Kidney epithelial cell (primary cell): ENCODE data around the gene CCDC92. TPM values are rescaled to one million over a fixed set of nuclear protein-coding genes. Genes with fewer than 3 reads are reported as not detected.

Experiments used
- DNase-seq: peaks from one replicate; pipeline ENCODE4 v3.0.0-alpha.2; 2010; ENCODE audit warnings: low read depth
- H3K27me3 ChIP-seq: 2 replicates; pipeline ENCODE4 v1.6.0; 2011; ENCODE audit warnings: low read length; ENCODE audit not compliant: control insufficient read depth, insufficient read depth
- H3K36me3 ChIP-seq: 2 replicates; pipeline ENCODE4 v1.5.1; 2011; ENCODE audit warnings: low read length; ENCODE audit not compliant: control insufficient read depth, insufficient read depth
- H3K4me3 ChIP-seq: 2 replicates; pipeline ENCODE4 v1.5.1; 2011; ENCODE audit warnings: low read depth, mild to moderate bottlenecking, control low read depth, low read length
- total RNA-seq: library from RNA; depleted of rRNA; stranded (reverse); fragments of >200 nt; gene quantifications from 2 replicates; pipeline ENCODE4 v1.2.3, GENCODE V29; 2015
- TF ChIP-seq, protein P1 (sequence below): IDR thresholded peaks from 2 replicates; pipeline ENCODE4 v1.5.1; 2011; ENCODE audit warnings: mild to moderate bottlenecking, moderate library complexity, low read length, control low read depth, inconsistent platforms; ENCODE audit not compliant: insufficient read depth, poor library complexity, severe bottlenecking

The CCDC92 gene
- total RNA-seq, 1 donor from 2014 or later, result 30.8 TPM

DNA sequence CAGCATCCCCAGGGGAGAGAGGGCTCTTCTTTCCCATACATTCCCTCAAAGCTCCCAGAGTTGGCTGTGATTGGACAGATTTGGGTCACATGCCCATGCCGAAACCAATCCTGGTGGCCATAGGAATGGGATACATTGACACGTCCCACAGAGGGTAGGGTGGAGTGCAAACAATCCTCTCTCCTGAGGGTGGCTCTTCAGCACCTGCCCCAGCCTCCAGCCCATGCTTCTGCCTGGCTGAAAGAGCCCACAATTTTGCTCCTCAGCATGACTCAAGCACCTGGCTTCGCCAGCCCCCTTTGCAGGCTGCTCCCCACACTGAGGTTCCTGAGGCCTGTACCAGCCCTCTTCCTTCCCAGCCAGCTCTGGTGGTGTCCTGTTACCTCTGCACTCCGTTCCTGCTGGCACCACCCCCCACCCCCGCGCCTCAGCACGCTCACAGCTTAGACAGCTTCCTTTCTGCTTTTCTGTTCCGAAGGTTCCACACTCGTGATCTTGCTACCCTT, 71.7 kb downstream of the CCDC92 start:
- Histone ChIP-seq H3K4me3 (no peak overlapping the region), H3K27me3 (peaks cover 10% of the 10 kb centered on the region), H3K36me3 (no peaks in the 10 kb centered on the region)
- DNase-seq, result peak; percentile 21
- TF ChIP-seq, protein P1, sequence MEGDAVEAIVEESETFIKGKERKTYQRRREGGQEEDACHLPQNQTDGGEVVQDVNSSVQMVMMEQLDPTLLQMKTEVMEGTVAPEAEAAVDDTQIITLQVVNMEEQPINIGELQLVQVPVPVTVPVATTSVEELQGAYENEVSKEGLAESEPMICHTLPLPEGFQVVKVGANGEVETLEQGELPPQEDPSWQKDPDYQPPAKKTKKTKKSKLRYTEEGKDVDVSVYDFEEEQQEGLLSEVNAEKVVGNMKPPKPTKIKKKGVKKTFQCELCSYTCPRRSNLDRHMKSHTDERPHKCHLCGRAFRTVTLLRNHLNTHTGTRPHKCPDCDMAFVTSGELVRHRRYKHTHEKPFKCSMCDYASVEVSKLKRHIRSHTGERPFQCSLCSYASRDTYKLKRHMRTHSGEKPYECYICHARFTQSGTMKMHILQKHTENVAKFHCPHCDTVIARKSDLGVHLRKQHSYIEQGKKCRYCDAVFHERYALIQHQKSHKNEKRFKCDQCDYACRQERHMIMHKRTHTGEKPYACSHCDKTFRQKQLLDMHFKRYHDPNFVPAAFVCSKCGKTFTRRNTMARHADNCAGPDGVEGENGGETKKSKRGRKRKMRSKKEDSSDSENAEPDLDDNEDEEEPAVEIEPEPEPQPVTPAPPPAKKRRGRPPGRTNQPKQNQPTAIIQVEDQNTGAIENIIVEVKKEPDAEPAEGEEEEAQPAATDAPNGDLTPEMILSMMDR, result no peak

DNA sequence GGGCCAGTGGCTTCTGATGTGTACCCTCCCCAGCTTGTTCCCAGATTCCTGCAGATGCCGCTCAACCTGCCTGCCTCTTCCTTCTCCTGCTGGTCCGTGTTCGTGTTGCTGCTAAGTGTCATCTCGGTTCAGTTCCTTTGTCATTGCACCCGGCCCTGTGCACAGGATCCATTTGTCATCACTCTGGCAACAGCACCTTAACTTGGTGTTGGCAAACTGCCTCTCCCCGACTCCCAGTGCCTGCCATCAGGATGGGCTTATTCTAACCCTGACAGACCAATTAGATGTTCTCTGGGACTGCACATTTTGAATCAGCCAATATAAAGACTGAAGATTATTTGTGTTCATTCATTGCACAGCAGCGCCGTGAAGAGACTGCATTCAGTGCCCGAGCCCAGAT, 73.3 kb downstream of the CCDC92 start:
- DNase-seq, result no peak
- peaks cover 8% of the 10 kb centered on the region for H3K27me3 ChIP-seq
- H3K36me3 ChIP-seq, result no peaks in the 10 kb centered on the region
- TF ChIP-seq, protein P1, result no peak
- H3K4me3 ChIP-seq, result no peak overlapping the region

DNA sequence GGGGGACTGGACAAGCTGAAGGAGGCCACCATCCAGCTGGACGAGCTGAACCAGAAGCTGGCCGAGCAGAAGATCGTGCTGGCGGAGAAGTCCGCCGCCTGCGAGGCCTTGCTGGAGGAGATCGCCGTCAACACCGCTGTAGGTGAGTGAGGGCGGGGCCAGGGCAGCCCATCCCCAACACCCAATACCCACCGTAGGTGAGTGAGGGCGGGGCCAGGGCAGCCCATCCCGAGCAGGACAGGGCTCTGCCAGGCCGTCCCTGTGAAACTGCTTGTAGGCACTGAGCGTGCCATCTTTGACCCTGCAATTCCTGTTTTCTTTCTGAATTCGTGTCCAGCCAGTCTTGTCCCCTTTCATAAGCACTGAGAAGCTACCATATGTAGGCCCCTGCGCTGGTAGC, 74.0 kb downstream of the CCDC92 start:
- H3K4me3 ChIP-seq, result no peak overlapping the region
- peaks cover 6% of the 10 kb centered on the region for H3K27me3 ChIP-seq
- TF ChIP-seq, protein P1, result no peak
- DNase-seq, result no peak
- H3K36me3 ChIP-seq, result no peaks in the 10 kb centered on the region

DNA sequence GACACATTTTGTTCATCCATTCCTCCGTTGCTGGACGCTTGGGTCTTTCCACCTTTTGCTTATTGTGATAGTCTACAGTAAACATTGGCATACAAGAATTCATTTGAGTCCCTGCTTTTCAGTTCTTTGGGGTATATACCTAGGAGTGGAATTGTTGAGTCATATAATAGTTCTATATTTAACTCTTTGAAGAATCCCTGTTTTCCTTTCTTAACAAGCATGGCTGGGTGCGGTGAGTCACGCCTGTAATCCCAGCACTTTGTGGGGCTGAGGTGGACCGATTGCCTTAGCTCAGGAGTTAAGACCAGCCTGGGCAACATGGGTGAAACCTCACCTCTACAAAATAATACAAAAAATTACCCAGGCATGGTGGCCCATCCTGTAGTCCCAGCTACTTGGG, 75.4 kb downstream of the CCDC92 start:
- TF ChIP-seq, protein P1, result no peak
- DNase-seq, result peak; percentile 49
- H3K4me3 ChIP-seq, result no peak overlapping the region
- no peaks in the 10 kb centered on the region for H3K27me3 ChIP-seq
- no peaks in the 10 kb centered on the region for H3K36me3 ChIP-seq

DNA sequence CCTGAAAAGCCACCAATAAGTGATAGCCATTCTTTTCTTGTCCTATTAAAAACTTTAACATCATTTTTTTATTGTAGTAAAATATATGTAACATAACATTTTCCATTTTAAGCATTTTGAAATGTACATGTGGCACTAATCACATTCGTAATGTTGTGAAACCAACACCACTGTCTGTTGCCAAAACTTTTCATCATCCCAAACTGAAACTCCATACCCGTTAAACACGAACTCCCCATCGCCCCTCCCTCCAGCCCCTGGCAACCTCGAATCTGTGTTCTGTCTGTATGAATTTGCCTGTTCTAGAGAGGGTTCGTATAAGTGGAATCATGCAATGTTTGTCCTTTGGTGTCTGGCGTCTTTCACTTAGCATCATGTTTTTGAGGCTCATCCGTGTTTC, 75.9 kb downstream of the CCDC92 start:
- DNase-seq, result no peak
- TF ChIP-seq, protein P1, result no peak
- Histone ChIP-seq H3K4me3 (no peak overlapping the region), H3K27me3 (no peaks in the 10 kb centered on the region), H3K36me3 (no peaks in the 10 kb centered on the region)

DNA sequence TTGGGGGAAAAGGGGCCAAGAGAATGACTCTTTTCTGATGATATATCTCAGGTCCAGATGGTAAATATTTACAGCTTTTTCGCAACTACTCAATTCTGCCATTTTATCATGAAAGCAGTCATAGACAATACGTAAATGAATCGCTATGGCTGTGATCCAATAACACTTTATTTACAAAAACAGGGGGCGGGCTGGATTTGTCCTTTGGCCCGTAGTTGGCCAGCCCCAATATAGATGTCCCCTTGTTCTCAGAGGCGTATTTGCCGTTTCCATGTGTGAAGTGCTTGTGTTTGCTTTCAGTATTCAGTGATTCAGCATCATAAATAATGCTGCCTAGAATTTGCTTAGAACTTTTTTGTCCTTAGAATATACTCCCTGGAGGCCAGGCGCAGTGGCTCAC, 77.2 kb downstream of the CCDC92 start:
- Histone ChIP-seq H3K36me3 (no peaks in the 10 kb centered on the region), H3K27me3 (peaks cover 2% of the 10 kb centered on the region), H3K4me3 (no peak overlapping the region)
- no peak for DNase-seq
- TF ChIP-seq, protein P1, result no peak
